HG03025 (cell line): ENCODE results near the gene ADA.

Experiments
- ATAC-seq: cut with Tn5 transposase; IDR thresholded peaks from one replicate; pipeline ENCODE4 v1.9.1; 2021; ENCODE audit warnings: mild to moderate bottlenecking, moderate library complexity; ENCODE audit not compliant: unreplicated experiment, low FRiP score

Gene ADA

GRCh38 chr20:44646641-44647274 lies 4.7 kb downstream of the ADA start:
- peak; percentile 33 for ATAC-seq

GRCh38 chr20:44646023-44646640 lies 5.4 kb downstream of the ADA start:
- no peak for ATAC-seq

- no peak for ATAC-seq
Observed at GRCh38 chr20:44644667-44645131, 6.8 kb downstream of the ADA start.

- ATAC-seq, result no peak
Observed at GRCh38 chr20:44644230-44644617, 7.3 kb downstream of the ADA start.

GRCh38 chr20:44643596-44644229 lies 7.8 kb downstream of the ADA start:
- ATAC-seq, result no peak

- ATAC-seq, result no peak
Observed at GRCh38 chr20:44643154-44643519, 8.4 kb downstream of the ADA start.

GRCh38 chr20:44642203-44643153 lies 9.0 kb downstream of the ADA start:
- no peak for ATAC-seq

- ATAC-seq, result no peak
Observed at GRCh38 chr20:44641325-44641724, 10.2 kb downstream of the ADA start.

- no peak for ATAC-seq
Observed at GRCh38 chr20:44640522-44640921, 11.0 kb downstream of the ADA start.

GRCh38 chr20:44637522-44638372 lies 13.8 kb downstream of the ADA start:
- no peak for ATAC-seq

- no peak for ATAC-seq
Observed at GRCh38 chr20:44637042-44637441, 14.5 kb downstream of the ADA start.

GRCh38 chr20:44635877-44636276 lies 15.6 kb downstream of the ADA start:
- ATAC-seq, result no peak

GRCh38 chr20:44633872-44634600 lies 17.5 kb downstream of the ADA start:
- no peak for ATAC-seq

GRCh38 chr20:44633187-44633810 lies 18.2 kb downstream of the ADA start:
- no peak for ATAC-seq

- ATAC-seq, result no peak
Observed at GRCh38 chr20:44632103-44632752, 19.3 kb downstream of the ADA start.

GRCh38 chr20:44630297-44630696 lies 21.2 kb downstream of the ADA start:
- no peak for ATAC-seq

- no peak for ATAC-seq
Observed at GRCh38 chr20:44629542-44629941, 22.0 kb downstream of the ADA start.

- no peak for ATAC-seq
Observed at GRCh38 chr20:44629017-44629385, 22.5 kb downstream of the ADA start.
